GM13977 (cell line): ENCODE measurements around the gene RANBP1.

Experiments used
- DNase-seq: peaks from one replicate; pipeline ENCODE4 v3.0.0; 2012; ENCODE audit warnings: low spot score
- in situ Hi-C: fragments of 300-500 bp; cut with MboI; formaldehyde crosslinking; loops from one replicate; pipeline ENCODE4 v1.12.0; 2022; ENCODE audit warnings: low sequenced_read_pairs, low pct_unique_long_range_greater_than_20kb, mixed read lengths, inconsistent platforms; ENCODE audit not compliant: unreplicated experiment
- TF ChIP-seq, protein P1 (sequence below): IDR thresholded peaks from 2 replicates; pipeline ENCODE4 v1.5.1; 2012; ENCODE audit warnings: mild to moderate bottlenecking, control low read depth; ENCODE audit not compliant: insufficient read depth; ENCODE audit errors: extremely low read depth, missing control alignments

The RANBP1 gene

DNA sequence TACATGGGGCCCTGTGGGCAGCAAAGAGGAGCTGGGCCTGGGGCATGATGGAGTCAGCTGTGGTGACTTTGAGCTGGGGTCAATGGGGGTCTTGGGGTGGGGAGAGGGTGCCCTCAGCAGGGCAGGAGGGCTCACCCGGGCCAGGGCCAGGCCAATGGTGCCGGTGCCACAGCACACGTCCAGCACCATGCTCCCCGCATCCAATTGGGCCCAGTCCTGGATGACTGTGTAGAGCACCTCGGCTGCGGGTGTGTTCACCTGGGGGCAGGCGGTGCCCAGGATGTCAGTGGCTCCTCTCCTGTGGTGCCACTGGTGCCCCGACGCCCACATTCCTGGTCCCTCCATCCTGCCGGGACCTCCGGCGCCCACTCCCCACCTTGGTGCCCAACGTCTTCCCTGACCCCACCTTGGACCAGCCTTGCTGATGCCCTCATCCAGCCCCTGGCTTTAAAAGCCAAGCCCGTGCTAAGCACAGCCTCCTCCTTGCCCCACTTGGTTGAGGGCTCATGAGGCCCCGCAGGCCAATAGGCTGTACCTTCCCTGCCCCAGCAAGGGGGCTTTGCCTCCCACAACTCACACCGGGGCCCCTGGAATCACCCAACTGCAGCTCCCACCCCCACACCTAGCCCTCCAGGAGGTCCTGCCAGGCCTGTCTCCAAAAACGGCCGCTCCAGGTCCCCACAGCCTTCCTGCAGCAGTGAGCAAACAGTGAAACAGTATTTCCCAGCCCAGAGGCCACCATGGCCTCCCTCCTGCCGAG, 2.2 kb upstream of the RANBP1 start:
- DNase-seq, result no peak
- in situ Hi-C loops, result no loop called here
- TF ChIP-seq, protein P1, sequence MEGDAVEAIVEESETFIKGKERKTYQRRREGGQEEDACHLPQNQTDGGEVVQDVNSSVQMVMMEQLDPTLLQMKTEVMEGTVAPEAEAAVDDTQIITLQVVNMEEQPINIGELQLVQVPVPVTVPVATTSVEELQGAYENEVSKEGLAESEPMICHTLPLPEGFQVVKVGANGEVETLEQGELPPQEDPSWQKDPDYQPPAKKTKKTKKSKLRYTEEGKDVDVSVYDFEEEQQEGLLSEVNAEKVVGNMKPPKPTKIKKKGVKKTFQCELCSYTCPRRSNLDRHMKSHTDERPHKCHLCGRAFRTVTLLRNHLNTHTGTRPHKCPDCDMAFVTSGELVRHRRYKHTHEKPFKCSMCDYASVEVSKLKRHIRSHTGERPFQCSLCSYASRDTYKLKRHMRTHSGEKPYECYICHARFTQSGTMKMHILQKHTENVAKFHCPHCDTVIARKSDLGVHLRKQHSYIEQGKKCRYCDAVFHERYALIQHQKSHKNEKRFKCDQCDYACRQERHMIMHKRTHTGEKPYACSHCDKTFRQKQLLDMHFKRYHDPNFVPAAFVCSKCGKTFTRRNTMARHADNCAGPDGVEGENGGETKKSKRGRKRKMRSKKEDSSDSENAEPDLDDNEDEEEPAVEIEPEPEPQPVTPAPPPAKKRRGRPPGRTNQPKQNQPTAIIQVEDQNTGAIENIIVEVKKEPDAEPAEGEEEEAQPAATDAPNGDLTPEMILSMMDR, result no peak

DNA sequence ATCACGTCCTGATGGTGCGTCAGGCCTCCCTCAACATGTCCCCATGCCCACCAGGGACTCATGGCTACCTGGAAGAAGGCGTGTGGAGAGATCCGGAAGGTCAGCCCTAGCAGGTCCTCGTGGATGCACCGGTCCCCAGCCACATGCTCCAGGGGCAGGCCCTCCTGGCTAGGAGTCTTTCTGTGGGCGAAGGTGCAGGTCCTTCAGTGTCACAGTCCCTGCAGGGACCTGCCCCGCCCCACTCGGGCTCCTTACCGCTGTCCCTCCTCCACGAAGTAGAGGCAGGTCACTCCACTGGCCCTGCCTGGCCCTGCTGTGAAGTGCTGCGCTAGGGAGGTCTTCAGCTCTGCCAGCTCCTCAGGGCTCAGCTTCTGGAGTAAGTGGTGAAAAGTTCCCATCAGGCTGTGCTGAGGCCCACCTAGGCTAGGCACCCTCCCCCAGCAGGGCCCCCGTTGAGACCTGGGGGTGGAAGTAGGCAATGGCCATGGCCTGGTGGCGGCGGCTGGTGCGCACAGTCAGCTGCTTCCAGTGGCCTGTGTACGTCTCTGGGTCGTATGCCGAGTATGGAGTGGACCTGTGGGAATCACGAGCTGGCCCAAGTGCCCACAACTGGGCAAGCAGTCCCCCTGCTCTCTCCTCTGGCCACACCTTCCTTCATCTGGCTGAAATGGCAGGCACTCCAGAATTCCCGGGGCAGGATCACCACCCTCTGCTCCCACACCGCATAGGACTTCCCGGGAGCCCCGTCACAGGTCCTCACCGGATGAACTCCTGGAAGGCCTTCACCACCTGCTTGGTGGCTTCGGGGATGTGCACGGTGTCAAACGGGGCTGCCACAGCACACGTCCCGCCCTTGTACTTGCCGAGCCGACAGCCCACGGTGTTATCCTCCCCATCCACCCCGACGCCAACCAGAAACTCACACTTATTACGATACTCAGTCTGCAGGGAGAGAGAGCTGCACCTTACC, 1.1 kb upstream of the RANBP1 start:
- no peak for DNase-seq
- in situ Hi-C loops, result no loop called here

DNA sequence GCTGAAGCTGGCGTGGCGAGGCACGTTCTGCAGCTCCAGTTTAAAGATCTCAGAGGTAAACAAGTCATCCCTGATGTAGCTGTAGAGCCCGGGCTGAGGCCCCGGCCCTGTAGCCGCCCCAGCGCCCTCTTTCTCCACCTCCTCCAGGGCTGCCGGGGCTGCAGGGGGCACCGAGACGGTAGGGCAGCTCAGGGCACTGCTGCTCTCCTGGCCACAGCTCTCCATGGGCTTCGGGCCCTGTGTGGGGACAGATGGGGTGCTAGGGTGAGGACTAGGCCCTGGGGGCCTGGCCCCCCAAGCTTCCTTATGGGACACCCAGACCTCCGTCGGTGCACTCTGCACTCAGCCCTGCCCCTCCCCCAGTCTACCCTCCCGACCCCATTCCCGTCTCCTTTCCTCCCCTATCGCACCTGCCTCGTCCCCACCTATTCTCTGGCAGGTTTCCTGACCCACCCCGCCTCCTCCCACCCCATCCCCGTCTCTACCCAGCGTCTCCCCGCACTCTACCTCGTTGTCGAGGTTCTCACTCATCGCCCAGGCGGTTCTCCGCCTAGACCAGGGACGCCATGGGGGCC, 559 bp downstream of the RANBP1 start:
- TF ChIP-seq, protein P1, result no peak
- in situ Hi-C loops, result no loop called here
- peak; percentile 59 for DNase-seq

More for the DNA sequence above, 1.1 kb upstream of the RANBP1 start:
- TF ChIP-seq, protein P1, result no peak

DNA sequence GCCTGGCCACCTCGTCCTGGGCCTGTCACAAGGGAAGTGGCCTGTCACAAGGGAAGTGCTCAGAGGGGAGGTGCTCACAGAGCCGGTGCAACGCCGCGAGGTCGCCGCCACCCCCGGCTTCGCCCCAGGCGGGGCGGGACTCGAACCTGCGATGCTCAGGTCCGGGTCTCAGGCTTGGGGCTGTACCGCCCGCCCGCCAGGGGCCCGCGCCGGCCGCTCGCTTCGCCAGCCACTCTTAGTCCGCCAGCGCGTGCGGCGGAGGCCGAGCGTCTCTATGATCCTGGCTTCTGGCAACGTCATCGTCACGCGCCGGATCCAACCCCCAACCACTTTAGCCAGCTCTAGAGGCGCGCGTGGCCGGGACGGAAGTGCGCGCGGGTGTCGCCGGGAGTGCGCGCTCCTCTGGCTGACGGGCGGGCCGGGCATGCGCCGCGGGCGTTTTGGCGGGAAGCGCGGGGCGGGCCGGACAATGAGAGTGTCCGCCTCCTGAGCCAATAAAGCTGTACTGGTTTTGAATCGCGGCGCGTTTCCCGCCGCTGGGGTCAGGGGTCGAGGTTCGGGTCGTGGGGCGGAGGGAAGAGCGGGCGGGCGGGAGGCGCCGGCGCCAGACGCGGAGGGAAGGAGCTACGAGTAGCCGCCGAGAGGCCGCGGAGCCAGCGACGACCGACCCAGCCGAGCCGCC, 1.2 kb downstream of the RANBP1 start, which contains the start of gene TRMT2A:
Gene TRMT2A (minus strand): TSS at position 276 of the 682 bp plus-strand sequence. CDS start 320 bp downstream, outside the sequence.
- TF ChIP-seq, protein P1, result peak; percentile 38
- in situ Hi-C loops, result no loop called here
- peak; percentile 100 for DNase-seq

DNA sequence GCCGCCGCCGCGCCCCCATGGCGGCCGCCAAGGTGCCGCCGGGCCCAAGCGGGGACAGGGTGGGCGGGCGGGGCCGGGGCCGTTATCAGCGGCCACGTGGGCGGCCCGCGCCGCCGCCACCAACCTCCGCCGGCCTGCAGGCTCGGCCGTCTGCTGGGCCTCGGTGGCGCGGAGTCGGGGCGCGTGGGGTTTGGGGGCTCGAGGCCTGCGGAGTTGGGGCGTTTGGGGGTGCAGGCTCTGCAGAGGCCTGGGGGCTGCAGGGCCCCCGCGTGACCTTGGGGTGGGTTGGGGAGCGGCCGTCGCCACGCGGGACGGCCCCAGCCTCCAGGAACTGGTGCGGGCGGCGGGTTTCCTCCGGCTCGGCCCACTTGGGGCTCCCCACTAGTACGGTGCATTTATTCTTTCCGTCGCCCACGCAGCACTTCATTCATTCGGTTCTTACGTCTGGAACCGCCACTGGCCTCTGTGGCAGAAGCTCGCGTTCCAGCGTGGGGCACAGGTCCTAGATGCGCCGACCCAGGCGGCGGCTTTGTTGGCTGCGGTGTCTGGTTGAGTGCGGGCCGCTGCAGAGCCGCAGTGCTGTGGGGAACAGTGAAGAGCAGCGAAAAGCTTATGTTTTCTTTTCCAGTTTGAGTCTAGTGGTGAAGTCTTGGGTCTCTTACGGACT, 1.9 kb downstream of the RANBP1 start:
- TF ChIP-seq, protein P1, result no peak
- DNase-seq, result peak; percentile 79
- in situ Hi-C loops, result no loop called here
